Mucosa of descending colon (tissue), 3 donors: Measurements from ENCODE around the gene BCL11A. TPM values are rescaled to one million over a fixed set of nuclear protein-coding genes. Genes with fewer than 3 reads are reported as not detected.

Experiments used
- ATAC-seq: fragments of 200-7000 bp; cut with Tn5 transposase; one replicate; pipeline ENCODE4 v1.9.1; 2020; ENCODE audit warnings: mild to moderate bottlenecking, moderate library complexity
- DNase-seq, 3 donors: peaks; one replicate each; pipeline ENCODE4 v3.0.0-alpha.2; 2020
- H3K36me3 ChIP-seq: fragments of 200-600 bp; one replicate; pipeline ENCODE4 v1.8.0; 2021; ENCODE audit warnings: low read depth, mild to moderate bottlenecking
- H3K4me1 ChIP-seq: fragments of 200-600 bp; one replicate; pipeline ENCODE4 v1.8.0; 2021; ENCODE audit warnings: low read depth, mild to moderate bottlenecking
- H3K4me3 ChIP-seq: fragments of 200-600 bp; one replicate; pipeline ENCODE4 v1.8.0; 2021; ENCODE audit warnings: mild to moderate bottlenecking
- H3K9me3 ChIP-seq: fragments of 200-600 bp; one replicate; pipeline ENCODE4 v1.8.0; 2021; ENCODE audit warnings: mild to moderate bottlenecking
- intact Hi-C, 2 donors: fragments of 100-400 bp; cut with DNase I in 1 of 2; cut with micrococcal nuclease in 1 of 2; formaldehyde crosslinking; loops; one replicate each; pipeline versions ENCODE4 v1.11.0 to v1.11.1; 2022; cut with DNase I, micrococcal nuclease
- total RNA-seq, 3 donors: library from RNA; stranded (reverse); fragmentation: NEBNext Ultra II Directional in 2 of 3; extraction: Animal tissue kit (Norgen Biotek cat#: 25700) in 2 of 3; gene quantifications; one replicate each; pipeline versions ENCODE4 v1.2.1 to v1.2.4, GENCODE V29; 2021 to 2023
- TF ChIP-seq, protein P1 (sequence below): fragments of 200-600 bp; IDR thresholded peaks from one replicate; pipeline ENCODE4 v1.8.0; 2022; ENCODE audit warnings: antibody characterized with exemption, mild to moderate bottlenecking
- donor health status: DM: no; HTN: no; CAD: no; lungs with moderate emphysema.
- donor health status: DM: no; HTN: no; CAD: no.
- donor health status: DM: no; HTN: yes; CAD: no.

Gene BCL11A
- total RNA-seq, 3 donors from 2014 or later, result 22.8 to 59.6 (median 40.7) TPM

GRCh38 chr2:60505880-60506260 is 47.6 kb downstream of the BCL11A start:
- no peaks in the 10 kb centered on the region for H3K36me3 ChIP-seq
- H3K4me3 ChIP-seq, result no peak overlapping the region
- H3K9me3 ChIP-seq, result no peaks in the 10 kb centered on the region
- no peak for ATAC-seq
- peaks cover 14% of the 10 kb centered on the region for H3K4me1 ChIP-seq
- intact Hi-C loops, result no loop called here
- no peak for DNase-seq
- TF ChIP-seq, protein P1, sequence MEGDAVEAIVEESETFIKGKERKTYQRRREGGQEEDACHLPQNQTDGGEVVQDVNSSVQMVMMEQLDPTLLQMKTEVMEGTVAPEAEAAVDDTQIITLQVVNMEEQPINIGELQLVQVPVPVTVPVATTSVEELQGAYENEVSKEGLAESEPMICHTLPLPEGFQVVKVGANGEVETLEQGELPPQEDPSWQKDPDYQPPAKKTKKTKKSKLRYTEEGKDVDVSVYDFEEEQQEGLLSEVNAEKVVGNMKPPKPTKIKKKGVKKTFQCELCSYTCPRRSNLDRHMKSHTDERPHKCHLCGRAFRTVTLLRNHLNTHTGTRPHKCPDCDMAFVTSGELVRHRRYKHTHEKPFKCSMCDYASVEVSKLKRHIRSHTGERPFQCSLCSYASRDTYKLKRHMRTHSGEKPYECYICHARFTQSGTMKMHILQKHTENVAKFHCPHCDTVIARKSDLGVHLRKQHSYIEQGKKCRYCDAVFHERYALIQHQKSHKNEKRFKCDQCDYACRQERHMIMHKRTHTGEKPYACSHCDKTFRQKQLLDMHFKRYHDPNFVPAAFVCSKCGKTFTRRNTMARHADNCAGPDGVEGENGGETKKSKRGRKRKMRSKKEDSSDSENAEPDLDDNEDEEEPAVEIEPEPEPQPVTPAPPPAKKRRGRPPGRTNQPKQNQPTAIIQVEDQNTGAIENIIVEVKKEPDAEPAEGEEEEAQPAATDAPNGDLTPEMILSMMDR, result no peak

GRCh38 chr2:60505240-60505879 is 48.1 kb downstream of the BCL11A start:
- DNase-seq (no peak), ATAC-seq (no peak)
- Histone ChIP-seq H3K4me1 (peaks cover 13% of the 10 kb centered on the region), H3K36me3 (no peaks in the 10 kb centered on the region), H3K4me3 (no peak overlapping the region), H3K9me3 (no peaks in the 10 kb centered on the region)
- intact Hi-C loops, result no loop called here
- TF ChIP-seq, protein P1, result no peak

DNA sequence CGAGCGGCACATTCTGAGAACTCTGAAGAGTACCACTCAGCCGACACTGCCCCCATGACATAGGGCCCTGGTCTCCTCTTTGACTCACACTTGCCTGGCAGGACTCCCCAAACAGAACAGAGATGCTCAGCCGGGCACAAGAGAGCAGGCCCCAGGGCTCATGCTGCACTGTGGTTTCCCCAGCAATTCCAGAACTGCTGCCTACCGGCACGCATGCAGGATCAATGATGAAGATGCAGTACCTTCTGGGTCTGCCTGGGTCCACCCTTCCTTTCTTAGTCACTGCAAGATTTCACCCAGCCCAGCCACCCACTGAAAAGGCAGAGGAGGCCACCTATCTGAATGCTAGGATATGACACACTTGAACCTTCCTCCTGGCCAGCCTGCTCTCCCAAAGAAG is 49.4 kb downstream of the BCL11A start:
- no peak for ATAC-seq
- no peaks in the 10 kb centered on the region for H3K36me3 ChIP-seq
- DNase-seq, result no peak
- no peaks in the 10 kb centered on the region for H3K9me3 ChIP-seq
- intact Hi-C loops, result no loop called here
- H3K4me1 ChIP-seq, result peaks cover 11% of the 10 kb centered on the region
- TF ChIP-seq, protein P1, result no peak
- H3K4me3 ChIP-seq, result no peak overlapping the region

GRCh38 chr2:60502144-60502543 is 51.3 kb downstream of the BCL11A start:
- TF ChIP-seq, protein P1, result no peak
- H3K9me3 ChIP-seq, result no peaks in the 10 kb centered on the region
- H3K36me3 ChIP-seq, result no peaks in the 10 kb centered on the region
- ATAC-seq (no peak), DNase-seq (no peak)
- H3K4me3 ChIP-seq, result no peak overlapping the region
- intact Hi-C loops, result no loop called here
- H3K4me1 ChIP-seq, result no peaks in the 10 kb centered on the region

DNA sequence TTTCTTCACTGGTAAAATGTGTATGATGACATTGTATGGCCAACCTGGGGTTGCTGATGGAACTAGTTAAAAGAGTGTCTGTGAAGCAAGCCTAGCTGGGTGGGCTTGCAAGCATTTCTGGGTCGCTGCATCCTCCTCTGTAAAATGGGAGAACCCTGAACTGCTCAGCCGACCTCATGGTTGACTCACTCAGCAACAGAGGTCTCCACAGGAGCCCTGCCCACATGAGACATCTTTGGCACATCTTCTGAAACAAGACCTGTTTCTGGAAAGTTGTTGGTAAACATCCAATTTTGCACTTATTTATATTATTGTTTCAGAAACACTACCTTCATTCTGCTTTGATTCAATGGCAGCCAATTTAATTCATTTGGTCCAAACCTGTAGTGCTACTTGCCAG is 52.6 kb downstream of the BCL11A start:
- ATAC-seq (no peak), DNase-seq (no peak)
- TF ChIP-seq, protein P1, result no peak
- Histone ChIP-seq H3K4me1 (no peaks in the 10 kb centered on the region), H3K36me3 (no peaks in the 10 kb centered on the region), H3K9me3 (no peaks in the 10 kb centered on the region), H3K4me3 (no peak overlapping the region)
- intact Hi-C loops, result no loop called here
